ENCODE results near the gene GSK3B.

GRCh38 chr3:120031561-120031960 is 62.7 kb downstream of the GSK3B start:
- TF ChIP-seq CTCF (IDR thresholded peaks at IDR 0.05; ENCODE audit: extremely low read depth in 1 of 2, insufficient read depth in 1 of 2, low read depth in 1 of 2, low read length in 2 of 2), result no peak
- no peak for TF ChIP-seq POLR2A (IDR thresholded peaks at IDR 0.05; ENCODE audit: low read depth, low read length)
- no peak for TF ChIP-seq EZH2 (IDR thresholded peaks at IDR 0.05; ENCODE audit: borderline replicate concordance, low read depth, low read length, severe bottlenecking)
- TF ChIP-seq JUN (IDR thresholded peaks at IDR 0.05; ENCODE audit: borderline replicate concordance, insufficient read depth, insufficient read length, low read depth), result no peak
- TF ChIP-seq MAX (IDR thresholded peaks at IDR 0.05; ENCODE audit: insufficient read depth, insufficient read length), result no peak
- no peak for TF ChIP-seq POLR2AphosphoS5 (IDR thresholded peaks at IDR 0.05; ENCODE audit: insufficient read depth, low read depth, low read length)
- no peak for TF ChIP-seq MYC (IDR thresholded peaks at IDR 0.05; ENCODE audit: low read depth, low read length)
- no peak for TF ChIP-seq GATA2 (IDR thresholded peaks at IDR 0.05; ENCODE audit: insufficient read depth, insufficient read length, low read depth, low read length)
